Right atrium auricular region (tissue), 2 donors: ENCODE data around the gene INPP5F. TPM values are rescaled to one million over a fixed set of nuclear protein-coding genes. Genes with fewer than 3 reads are reported as not detected.
"Not testable (repeated sequence)": the region's sequence is repeated elsewhere in the genome, so short reads cannot be mapped to it uniquely, and the experiment has no call there.

Experiments
- DNase-seq: peaks from one replicate; pipeline ENCODE4 v3.0.0-alpha.2; 2019; ENCODE audit warnings: low spot score
- H3K27ac ChIP-seq, 2 donors: fragments of 200-600 bp; sonication (generic); 1 replicate in 1 of 2; 2 replicates in 1 of 2; pipeline ENCODE4 v1.5.1; 2016 to 2019
- H3K27me3 ChIP-seq, 2 donors: fragments of 200-600 bp; sonication (generic); one replicate each; pipeline versions ENCODE4 v1.5.1 to v1.6.0; 2017 to 2019
- H3K36me3 ChIP-seq: fragments of 200-600 bp; sonication (generic); one replicate; pipeline ENCODE4 v1.5.1; 2016
- H3K4me1 ChIP-seq, 2 donors: fragments of 200-600 bp; sonication (generic); one replicate each; pipeline versions ENCODE4 v1.5.1 to v1.6.0; 2017 to 2019
- H3K4me3 ChIP-seq, 2 donors: fragments of 200-600 bp; sonication (generic); 1 replicate in 1 of 2; 2 replicates in 1 of 2; pipeline ENCODE4 v1.5.1; 2017 to 2019; ENCODE audit warnings: mild to moderate bottlenecking in 1 of 2, moderate library complexity in 1 of 2
- H3K9me3 ChIP-seq, 2 donors: fragments of 200-600 bp; sonication (generic); one replicate each; pipeline ENCODE4 v1.5.1; 2019
- CTCF ChIP-seq, 2 donors: fragments of 200-600 bp; sonication (generic); IDR thresholded peaks; one replicate each; pipeline ENCODE4 v1.5.1; 2019; ENCODE audit warnings: antibody characterized with exemption in 2 of 2
- total RNA-seq, 2 donors: library from RNA; depleted of rRNA; stranded (reverse); fragments of >200 nt; gene quantifications; one replicate each; pipeline ENCODE4 v1.1.0, GENCODE V29; 2016

The INPP5F gene
- total RNA-seq, 2 donors from 2014 or later, result 3.9 to 6.2 TPM

- no peaks in the 10 kb centered on the region for H3K27me3 ChIP-seq
- no peak overlapping the region for H3K27ac ChIP-seq
- H3K4me3 ChIP-seq, result no peak overlapping the region
- no peak for DNase-seq
- no peaks in the 10 kb centered on the region for H3K36me3 ChIP-seq
- no peaks in the 10 kb centered on the region for H3K4me1 ChIP-seq
- TF ChIP-seq CTCF (IDR thresholded peaks at IDR 0.05), result no peak
- no peaks in the 10 kb centered on the region for H3K9me3 ChIP-seq
These were observed 24.0 kb upstream of the INPP5F start for GRCh38 chr10:119701861-119702260.

- H3K36me3 ChIP-seq, result no peaks in the 10 kb centered on the region
- H3K4me1 ChIP-seq, result no peaks in the 10 kb centered on the region
- no peak overlapping the region for H3K27ac ChIP-seq
- no peaks in the 10 kb centered on the region for H3K27me3 ChIP-seq
- no peak for TF ChIP-seq CTCF (IDR thresholded peaks at IDR 0.05)
- H3K4me3 ChIP-seq, result no peak overlapping the region
- H3K9me3 ChIP-seq, result no peaks in the 10 kb centered on the region
- no peak for DNase-seq
These were observed 23.3 kb upstream of the INPP5F start for GRCh38 chr10:119702583-119702982.

GRCh38 chr10:119703903-119704508 is 21.8 kb upstream of the INPP5F start:
- DNase-seq, result no peak

GRCh38 chr10:119705434-119705831 is 20.4 kb upstream of the INPP5F start:
- no peaks in the 10 kb centered on the region for H3K4me1 ChIP-seq
- no peaks in the 10 kb centered on the region for H3K27me3 ChIP-seq
- no peaks in the 10 kb centered on the region for H3K36me3 ChIP-seq
- DNase-seq, result no peak
- TF ChIP-seq CTCF (IDR thresholded peaks at IDR 0.05), result no peak
- H3K27ac ChIP-seq, result no peak overlapping the region
- H3K9me3 ChIP-seq, result no peaks in the 10 kb centered on the region
- no peak overlapping the region for H3K4me3 ChIP-seq

More at GRCh38 chr10:119703903-119704508, 21.8 kb upstream of the INPP5F start:
- H3K36me3 ChIP-seq, result no peaks in the 10 kb centered on the region
- no peak for TF ChIP-seq CTCF (IDR thresholded peaks at IDR 0.05)
- H3K27me3 ChIP-seq, result no peaks in the 10 kb centered on the region
- no peak overlapping the region for H3K4me3 ChIP-seq
- H3K9me3 ChIP-seq, result no peaks in the 10 kb centered on the region
- no peaks in the 10 kb centered on the region for H3K4me1 ChIP-seq
- no peak overlapping the region for H3K27ac ChIP-seq

GRCh38 chr10:119706521-119707278 is 19.1 kb upstream of the INPP5F start:
- no peaks in the 10 kb centered on the region for H3K36me3 ChIP-seq
- no peaks in the 10 kb centered on the region for H3K9me3 ChIP-seq
- no peak for DNase-seq
- H3K27me3 ChIP-seq, result no peaks in the 10 kb centered on the region
- no peaks in the 10 kb centered on the region for H3K4me1 ChIP-seq
- H3K4me3 ChIP-seq, result no peak overlapping the region
- no peak overlapping the region for H3K27ac ChIP-seq
- no peak for TF ChIP-seq CTCF (IDR thresholded peaks at IDR 0.05)

GRCh38 chr10:119707331-119707730 is 18.5 kb upstream of the INPP5F start:
- H3K9me3 ChIP-seq, H3K4me1 ChIP-seq, H3K27me3 ChIP-seq, H3K4me3 ChIP-seq, H3K27ac ChIP-seq, DNase-seq, H3K36me3 ChIP-seq: not testable (repeated sequence)

GRCh38 chr10:119710935-119711334 is 14.9 kb upstream of the INPP5F start:
- not testable (repeated sequence) for H3K9me3 ChIP-seq, H3K27ac ChIP-seq, H3K27me3 ChIP-seq, H3K4me1 ChIP-seq, H3K36me3 ChIP-seq, H3K4me3 ChIP-seq, DNase-seq
